GM19240 (cell line): Measurements from ENCODE around the gene ZNF625.
A peak's percentile ranks its signal among the peaks of the same experiment; 100 is the strongest.

ENCODE experiments used
- DNase-seq: peaks from one replicate; pipeline ENCODE4 v3.0.0; 2011; ENCODE audit warnings: low spot score; ENCODE audit not compliant: insufficient read length

Gene ZNF625

GRCh38 chr19:12156223-12157058, at the start of gene ZNF625:
Gene ZNF625 (minus strand): TSS chr19:12156734. CDS start chr19:12156558, 176 bp downstream.
- DNase-seq, result peak; percentile 53

GRCh38 chr19:12205296-12205695, 48.8 kb upstream of the ZNF625 start:
- no peak for DNase-seq

- DNase-seq, result no peak
Measured at GRCh38 chr19:12202250-12202649, 45.7 kb upstream of the ZNF625 start.

GRCh38 chr19:12199757-12200419, 43.4 kb upstream of the ZNF625 start:
- DNase-seq, result no peak

GRCh38 chr19:12198136-12198535, 41.6 kb upstream of the ZNF625 start:
- DNase-seq, result no peak

DNA sequence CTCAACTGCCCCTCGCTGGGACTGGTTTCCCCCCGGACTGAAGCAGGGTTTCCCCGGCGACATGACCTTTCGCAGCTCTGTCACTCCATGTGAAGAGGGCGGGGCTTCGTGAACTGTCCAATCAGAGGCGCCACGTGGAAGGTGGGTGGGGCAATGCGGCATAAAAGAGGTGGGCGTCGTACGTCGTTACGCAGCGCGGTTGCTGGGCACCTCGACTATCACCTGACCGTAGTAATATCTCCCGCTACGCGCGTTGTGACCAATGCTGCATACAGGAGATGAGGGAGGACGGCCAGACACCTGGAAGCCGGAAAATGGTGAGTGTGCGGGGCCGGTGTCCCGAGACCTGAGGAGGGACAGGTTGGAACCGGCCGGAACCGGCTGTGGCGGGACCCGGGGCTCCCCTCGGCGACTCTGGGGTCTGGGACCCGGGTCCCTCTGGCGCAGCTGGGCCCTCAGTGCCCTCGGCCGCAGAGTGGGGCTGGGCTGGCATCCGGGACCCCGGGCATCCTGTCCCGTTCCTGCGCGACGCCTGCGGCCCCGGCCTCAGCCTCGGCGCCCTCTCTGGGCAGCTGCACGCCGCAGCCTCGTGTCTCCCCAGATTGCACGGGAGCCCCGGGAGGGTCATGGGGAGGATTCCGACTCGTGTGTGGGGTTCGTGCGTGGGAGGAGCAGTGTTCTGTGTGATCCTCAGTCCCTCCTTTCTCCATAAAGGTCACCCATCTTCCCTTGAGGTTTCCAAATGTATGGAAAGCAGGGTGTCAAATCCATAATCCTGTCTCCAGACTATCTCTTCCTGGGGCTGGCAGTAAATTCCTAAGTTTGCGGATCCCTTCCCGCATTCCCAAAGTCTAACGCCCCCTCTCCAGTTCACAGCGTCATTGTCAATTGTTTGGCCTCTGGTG, 38.5 kb upstream of the ZNF625 start:
- no peak for DNase-seq

GRCh38 chr19:12187625-12188024, 31.1 kb upstream of the ZNF625 start:
- DNase-seq, result no peak

DNA sequence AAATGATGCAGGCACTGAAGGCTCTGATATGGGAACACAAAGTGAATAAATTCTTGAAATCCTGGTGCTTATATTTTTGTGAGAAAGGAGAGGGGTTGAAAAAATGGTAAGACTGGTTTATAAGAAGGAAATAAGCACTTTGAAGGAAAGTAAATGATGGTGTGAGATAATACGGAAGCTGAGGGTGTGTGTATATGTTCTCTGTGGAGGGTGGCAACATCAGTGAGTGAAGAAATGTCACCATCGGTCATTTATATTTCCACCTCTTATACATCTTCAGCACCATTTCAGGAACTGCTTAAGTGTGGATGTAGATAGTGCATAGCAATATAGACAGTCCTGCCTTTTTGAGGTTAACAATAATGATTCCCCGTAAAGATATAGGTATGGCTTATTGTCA, 23.8 kb upstream of the ZNF625 start:
- DNase-seq, result no peak

DNA sequence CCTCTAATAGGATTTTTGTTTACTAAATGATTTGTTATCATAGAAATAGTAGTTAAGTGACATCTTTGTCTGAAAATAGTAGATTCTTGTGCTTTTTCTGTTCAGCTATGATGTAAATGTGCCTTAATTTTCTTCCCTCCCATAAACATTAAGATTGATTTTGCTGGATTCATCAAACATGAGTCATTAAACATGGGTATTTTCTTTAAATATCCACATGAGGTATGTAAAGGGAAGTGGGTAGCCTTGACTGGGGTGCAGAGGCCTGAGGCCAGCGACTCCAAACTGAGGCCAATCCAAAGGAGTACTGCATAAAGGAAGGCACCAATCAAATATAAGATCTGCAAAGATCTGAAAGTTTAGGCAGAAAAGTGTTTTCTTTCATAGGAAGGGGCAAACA, 10.1 kb upstream of the ZNF625 start:
- DNase-seq, result no peak

- DNase-seq, result no peak
Measured at GRCh38 chr19:12163826-12164225, 7.3 kb upstream of the ZNF625 start.

- DNase-seq, result peak; percentile 94
Measured at GRCh38 chr19:12162882-12163806, 6.6 kb upstream of the ZNF625 start, which contains the start of gene ZNF136. Gene ZNF136 (plus strand): TSS chr19:12163096. CDS start chr19:12163204, 108 bp downstream.

DNA sequence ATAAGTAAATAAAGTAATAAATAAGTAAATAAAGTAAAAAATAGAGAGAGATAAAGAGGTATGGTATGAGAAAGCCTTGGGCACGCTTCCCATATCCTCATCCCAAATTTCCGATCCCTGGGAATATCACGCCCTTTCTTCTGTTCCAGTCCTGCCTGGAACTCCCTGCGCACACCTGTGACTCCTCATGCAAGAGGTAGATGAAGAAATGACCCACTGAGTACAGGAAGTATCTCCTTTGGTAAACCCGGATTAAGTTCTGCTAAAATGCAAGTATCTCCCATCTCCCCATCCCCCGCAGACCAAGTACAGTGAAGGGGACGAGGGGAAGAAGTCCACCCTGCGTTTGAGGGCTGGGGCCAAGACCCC, 6.0 kb upstream of the ZNF625 start:
- no peak for DNase-seq

- DNase-seq, result no peak
Measured at GRCh38 chr19:12159773-12160414, 3.4 kb upstream of the ZNF625 start.

GRCh38 chr19:12155324-12155860, 1.1 kb downstream of the ZNF625 start:
- no peak for DNase-seq

GRCh38 chr19:12145348-12145747, 11.2 kb downstream of the ZNF625 start:
- DNase-seq, result no peak

DNA sequence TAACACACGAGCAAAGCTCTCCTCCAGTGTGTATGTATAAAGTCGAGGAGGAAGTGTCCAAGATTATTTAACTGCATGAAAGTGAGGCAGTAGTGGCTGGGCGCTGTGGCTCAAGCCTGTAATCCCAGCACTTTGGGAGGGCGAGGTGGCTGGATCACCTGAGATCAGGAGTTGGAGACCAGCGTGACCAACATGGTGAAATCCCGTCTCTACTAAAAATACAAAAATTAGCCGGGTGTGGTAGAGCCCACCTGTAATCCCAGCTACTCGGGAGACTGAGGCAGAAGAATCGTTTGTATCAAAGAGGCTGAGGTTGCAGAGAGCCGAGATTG, 15.2 kb downstream of the ZNF625 start:
- DNase-seq, result no peak

GRCh38 chr19:12140545-12141404, 15.8 kb downstream of the ZNF625 start:
- DNase-seq, result peak; percentile 43

- peak; percentile 90 for DNase-seq
Measured at GRCh38 chr19:12139885-12140544, 16.5 kb downstream of the ZNF625 start, which contains the start of gene ZNF20. Gene ZNF20 (minus strand): TSS chr19:12140350. CDS start chr19:12140182, 168 bp downstream.
